ENCODE results near the gene NAXE.

Gene NAXE

GRCh38 chr1:156643049-156643777, 51.6 kb downstream of the NAXE start:
- H3K4me3 ChIP-seq (ENCODE audit: low read depth, low read length), result no peak overlapping the region

DNA sequence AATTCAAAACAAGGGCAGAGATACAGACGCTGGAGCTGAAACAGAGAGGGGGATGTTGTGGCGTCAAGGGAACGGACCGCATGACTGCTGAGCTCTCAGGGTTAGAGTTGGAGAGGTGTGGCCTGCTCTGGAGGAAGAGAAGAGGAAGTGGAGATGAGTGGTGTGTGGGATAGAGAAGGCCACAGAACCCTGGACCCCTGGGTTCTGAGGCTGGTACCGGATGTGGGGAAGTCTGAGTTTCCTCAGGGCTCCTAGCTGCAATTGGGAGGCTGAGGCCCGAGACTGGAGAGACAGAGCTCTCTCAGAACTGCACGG, 52.2 kb downstream of the NAXE start:
- no peak overlapping the region for H3K4me3 ChIP-seq (ENCODE audit: low read depth, low read length)
